GM12878 (cell line): Measurements from ENCODE around the gene PRKAG2. TPM values are rescaled to one million over a fixed set of nuclear protein-coding genes. Genes with fewer than 3 reads are reported as not detected.

ENCODE experiments used
- ATAC-seq: fragments of 200-7000 bp; cut with Tn5 transposase; 3 replicates; pipeline ENCODE4 v1.9.1; 2020; ENCODE audit warnings: mild to moderate bottlenecking, moderate library complexity
- BruUV-seq: library from RNA; stranded (reverse); fragments of 400-500 nt; replicated peaks from 2 replicates; lab custom pipeline; 2021; lab: Mats Ljungman, UMichigan
- CTCF ChIA-PET: fragments of 300-600 bp; sonication (Branson Sonifier 250); formaldehyde crosslinking; extraction: SDS; loops from one replicate; lab custom pipeline; 2021; ENCODE audit warnings: inconsistent platforms; lab: Yijun Ruan, JAX
- POLR2A ChIA-PET: fragments of 350-600 bp; formaldehyde crosslinking; extraction: SDS; loops from one replicate; lab custom pipeline; 2021; ENCODE audit warnings: inconsistent platforms; lab: Charles Lee
- RAD21 ChIA-PET: fragments of 300-600 bp; sonication (Branson Sonifier 250); formaldehyde crosslinking; loops from one replicate; lab custom pipeline; 2023; ENCODE audit warnings: antibody characterized with exemption; ENCODE audit not compliant: unreplicated experiment; lab: Charles Lee
- SMC1A ChIA-PET: fragments of 300-600 bp; sonication (Branson Sonifier 250); formaldehyde crosslinking; loops from one replicate; lab custom pipeline; 2023; ENCODE audit not compliant: unreplicated experiment, uncharacterized antibody; lab: Charles Lee
- DNase-seq: peaks from one replicate; pipeline ENCODE4 v3.0.0-alpha.2; 2011; ENCODE audit warnings: low read depth, low spot score
- FAIRE-seq: peaks from 3 replicates; lab custom pipeline; 2011; peaks lifted over from hg19 to GRCh38; lab: Jason Lieb, UNC
- H2AFZ ChIP-seq: 2 replicates; pipeline ENCODE4 v1.6.0; 2011; ENCODE audit warnings: low read depth, low read length, control low read depth; ENCODE audit not compliant: control insufficient read depth
- H3K27ac ChIP-seq: 2 replicates; pipeline ENCODE4 v1.5.1; 2011; ENCODE audit warnings: control low read depth; ENCODE audit not compliant: control insufficient read depth, insufficient read depth
- H3K27me3 ChIP-seq, 2 experiments: replicated peaks in 1 of 2; 2 replicates each; pipeline versions ENCODE4 v1.6.0 to v1.6.1; 2011; ENCODE audit warnings: low read length in 1 of 2; ENCODE audit not compliant: control insufficient read depth in 2 of 2, insufficient read depth in 2 of 2
- H3K36me3 ChIP-seq, 2 experiments: 2 replicates each; pipeline ENCODE4 v1.5.1; 2011; ENCODE audit warnings: low read length in 1 of 2; ENCODE audit not compliant: control insufficient read depth in 2 of 2, insufficient read depth in 2 of 2
- H3K4me1 ChIP-seq: 2 replicates; pipeline ENCODE4 v1.6.1; 2011; ENCODE audit warnings: mild to moderate bottlenecking, low read length, moderate library complexity, mixed read lengths; ENCODE audit not compliant: control insufficient read depth, insufficient read depth
- H3K4me2 ChIP-seq: 2 replicates; pipeline ENCODE4 v1.6.0; 2011; ENCODE audit warnings: control low read depth; ENCODE audit not compliant: control insufficient read depth, insufficient read depth
- H3K4me3 ChIP-seq: fragments of 200-600 bp; sonication (generic); 2 replicates; pipeline ENCODE4 v1.5.1; 2016
- H3K79me2 ChIP-seq: 2 replicates; pipeline ENCODE4 v1.6.0; 2011; ENCODE audit warnings: low read length; ENCODE audit not compliant: control insufficient read depth, insufficient read depth
- H3K9ac ChIP-seq: 2 replicates; pipeline ENCODE4 v1.8.0; 2011; ENCODE audit warnings: low read length, control low read depth, mixed read lengths; ENCODE audit not compliant: control insufficient read depth, insufficient read depth
- H3K9me3 ChIP-seq: replicated peaks from 3 replicates; pipeline ENCODE4 v1.5.1; 2011; ENCODE audit warnings: mild to moderate bottlenecking, low read length; ENCODE audit not compliant: control insufficient read depth, insufficient read depth
- H4K20me1 ChIP-seq: 2 replicates; pipeline ENCODE4 v1.6.0; 2011; ENCODE audit not compliant: control insufficient read depth, insufficient read depth
- BCL3 ChIP-seq: IDR thresholded peaks from 2 replicates; pipeline ENCODE4 v1.6.1; 2011; ENCODE audit warnings: borderline replicate concordance, low read depth, mild to moderate bottlenecking, moderate library complexity, low read length; ENCODE audit not compliant: insufficient read depth, poor library complexity, severe bottlenecking
- ELK1 ChIP-seq: IDR thresholded peaks from 2 replicates; pipeline ENCODE4 v1.6.1; 2012; ENCODE audit warnings: low read depth, low read length, improper control_type of control experiment
- IRF4 ChIP-seq: IDR thresholded peaks from 2 replicates; pipeline ENCODE4 v1.6.1; 2011; ENCODE audit warnings: low read depth, low read length
- NFYB ChIP-seq: IDR thresholded peaks from 2 replicates; pipeline ENCODE4 v1.6.1; 2011; ENCODE audit warnings: low read depth, mild to moderate bottlenecking, low read length, improper control_type of control experiment, moderate library complexity; ENCODE audit not compliant: insufficient read depth
- PRDM15 ChIP-seq: fragments of 450-650 bp; formaldehyde crosslinking; IDR thresholded peaks from 2 replicates; pipeline ENCODE4 v1.4.0; 2020; ENCODE audit warnings: mild to moderate bottlenecking, moderate library complexity
- RELA ChIP-seq: fragments of 450-650 bp; IDR thresholded peaks from 2 replicates; pipeline ENCODE4 v1.8.0; 2014; ENCODE audit warnings: borderline replicate concordance; ENCODE audit not compliant: partially characterized antibody
- TARDBP ChIP-seq: IDR thresholded peaks from 2 replicates; pipeline ENCODE4 v1.6.1; 2016; ENCODE audit warnings: borderline replicate concordance
- WRNIP1 ChIP-seq: IDR thresholded peaks from 2 replicates; pipeline ENCODE4 v1.6.1; 2011; ENCODE audit warnings: low read depth, low read length, improper control_type of control experiment, borderline replicate concordance
- ZBTB40 ChIP-seq: fragments of 450-650 bp; IDR thresholded peaks from 2 replicates; pipeline ENCODE4 v1.6.1; 2016; ENCODE audit warnings: mild to moderate bottlenecking, moderate library complexity, borderline replicate concordance
- ZNF622 ChIP-seq: fragments of 450-650 bp; IDR thresholded peaks from 2 replicates; pipeline ENCODE4 v1.6.1; 2017; ENCODE audit warnings: mild to moderate bottlenecking, inconsistent platforms
- WGBS: methylation state at CpG from one replicate; pipeline ENCODE4 v1.1.6; 2016; ENCODE audit warnings: low lambda C conversion rate; ENCODE audit not compliant: insufficient replicate concordance, insufficient coverage; ENCODE audit errors: missing lambda C conversion rate; 5-methylcytosine and 5-hydroxymethylcytosine counted together
- in situ Hi-C: fragments of 300-500 bp; cut with MboI; formaldehyde crosslinking; loops from 9 replicates; pipeline ENCODE4 v1.14.3; 2018; ENCODE audit warnings: mixed read lengths
- intact Hi-C: fragments of 100-400 bp; cut with micrococcal nuclease; formaldehyde crosslinking; loops from one replicate; pipeline ENCODE4 v1.14.2; 2022; ENCODE audit not compliant: unreplicated experiment
- polyA plus RNA-seq, 11 experiments: library from polyadenylated mRNA; depleted of rRNA in 4 of 11; unstranded in 6 of 11; stranded (reverse) in 5 of 11; fragments of >200 nt; fragmentation: Nextera tagmentation in 4 of 11; fragmentation: Illumina TruSeq in 1 of 11; extraction: Ambion mirVana in 4 of 11; extraction: Trizol in 1 of 11; gene quantifications; 1 replicate in 1 of 11; 2 replicates in 10 of 11; pipeline versions ENCODE4 v1.2.1 to v1.2.3, GENCODE V29; 2011 to 2016; ENCODE audit warnings: inconsistent platforms in 2 of 11, missing spikeins in 2 of 11, low read depth in 1 of 11
- total RNA-seq, 4 experiments: library from RNA; depleted of rRNA in 3 of 4; stranded (reverse); fragments of >200 nt in 3 of 4; fragmentation: Illumina TruSeq in 1 of 4; extraction: Trizol in 1 of 4; gene quantifications; 2 replicates each; pipeline versions ENCODE4 v1.2.1 to v1.2.3, GENCODE V29; 2013 to 2021

PRKAG2 gene
- total and polyA plus RNA-seq, 10 of the 15 experiments (the other 5 are each of a cell fraction or from before 2014, with no cell fraction given) = 3.4 to 8.9 (median 6.8) TPM

- H3K9ac ChIP-seq = no peak overlapping the region
- H4K20me1 ChIP-seq = no peaks in the 10 kb centered on the region
- SMC1A ChIA-PET = interaction anchor here (0.6 kb wide), 1 partner anchor 153 kb away, joined by 3 read pairs; no protein-coding TSS in a partner anchor
- H3K27me3 ChIP-seq = no peaks in the 10 kb centered on the region
- 80% methylated on average over 5 of the region's 5 CpGs for WGBS
- POLR2A ChIA-PET = no interaction called here
- FAIRE-seq (no peak), DNase-seq (no peak), ATAC-seq (no peak)
- peaks cover 0 to 5% of the 10 kb centered on the region in 2 experiments; a peak in 3 of 4 replicates for H3K36me3 ChIP-seq
- no peaks in the 10 kb centered on the region for H3K9me3 ChIP-seq
- no peaks in the 10 kb centered on the region for H3K4me1 ChIP-seq
- H2AFZ ChIP-seq = no peak overlapping the region
- in situ Hi-C loops (no loop called here), intact Hi-C loops (no loop called here)
- RAD21 ChIA-PET = no interaction called here
- no peak for TF ChIP-seq ELK1
- TF ChIP-seq RELA = no peak
- TF ChIP-seq NFYB = no peak
- TF ChIP-seq WRNIP1 = no peak
- TF ChIP-seq TARDBP = no peak
- TF ChIP-seq PRDM15 (CRISPR knock-in tag) = no peak
- TF ChIP-seq ZNF622 = no peak
- TF ChIP-seq IRF4 = no peak
- TF ChIP-seq ZBTB40 = no peak
- TF ChIP-seq BCL3 = no peak
- H3K27ac ChIP-seq = no peak overlapping the region
- CTCF ChIA-PET = no interaction called here
- no TSS peak for BruUV-seq
- no peak overlapping the region for H3K4me2 ChIP-seq
- no peaks in the 10 kb centered on the region for H3K79me2 ChIP-seq
- no peak overlapping the region for H3K4me3 ChIP-seq
These were observed 317.2 kb downstream of the PRKAG2 start for GRCh38 chr7:151559557-151560183.
